GM19455 (cell line): ENCODE results near the gene EYA2.
"Not testable (repeated sequence)": the region's sequence is repeated elsewhere in the genome, so short reads cannot be mapped to it uniquely, and the experiment has no call there.

ENCODE experiments used
- ATAC-seq: cut with Tn5 transposase; IDR thresholded peaks from one replicate; pipeline ENCODE4 v1.9.1; 2021; ENCODE audit not compliant: unreplicated experiment

EYA2 gene

DNA sequence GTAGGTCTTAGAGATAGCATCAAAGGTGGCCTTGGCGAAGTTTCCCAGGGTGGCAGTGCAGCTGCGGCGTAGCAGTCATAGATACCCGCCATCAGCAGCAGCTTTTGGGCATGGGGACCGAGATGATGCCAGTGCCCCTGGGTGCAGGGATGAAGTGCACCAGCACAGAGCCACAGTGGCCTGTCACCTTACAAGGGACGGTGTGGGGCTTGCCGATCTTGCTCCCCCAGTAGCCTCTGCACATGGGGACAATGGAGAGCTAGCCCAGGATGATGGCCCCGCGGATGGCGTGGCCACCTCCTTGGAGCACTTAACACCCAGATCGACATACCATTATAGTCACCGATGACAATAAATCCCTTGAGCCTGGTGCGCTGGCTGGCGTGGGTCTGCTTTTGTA, 266.3 kb downstream of the EYA2 start:
- no peak for ATAC-seq

DNA sequence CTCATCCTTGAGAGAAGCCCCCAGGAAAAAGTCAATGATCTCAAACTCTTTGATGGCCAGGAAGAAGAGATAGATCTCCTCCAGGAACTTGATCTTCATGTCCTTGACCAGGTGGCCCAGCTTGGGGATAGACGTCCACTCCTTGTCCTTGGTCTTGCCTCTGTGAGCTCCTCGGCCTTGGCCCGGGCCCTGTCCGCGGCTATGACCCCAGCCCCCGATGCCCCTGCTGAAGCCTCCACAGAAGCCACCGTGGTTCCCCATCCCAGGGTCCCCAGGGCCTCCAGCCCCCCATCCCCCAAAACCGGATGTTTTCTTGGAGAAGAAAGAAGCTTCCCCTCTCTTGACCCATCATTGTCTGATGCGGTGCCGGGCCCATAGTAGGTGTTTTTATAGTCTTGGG, 266.8 kb downstream of the EYA2 start:
- no peak for ATAC-seq

DNA sequence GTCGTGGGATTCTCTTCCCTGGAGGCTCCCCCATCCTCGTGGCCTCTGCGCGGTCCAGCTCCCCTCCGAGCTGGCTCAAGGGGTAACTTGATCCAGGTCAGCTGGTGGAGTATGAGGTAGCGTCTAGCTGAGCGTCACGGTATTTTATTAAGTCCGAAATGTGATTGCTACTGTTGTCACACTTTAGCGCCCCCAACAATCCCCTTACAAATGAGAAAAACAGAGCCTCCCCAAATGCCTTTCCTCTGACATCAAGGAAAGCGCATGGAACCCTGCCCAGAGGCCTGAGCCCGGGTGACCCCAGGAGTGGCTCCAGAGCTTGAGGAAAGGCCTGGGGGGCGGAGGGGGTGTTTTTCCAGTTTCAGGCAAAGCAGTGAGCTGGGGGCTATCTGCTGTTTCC, 269.5 kb downstream of the EYA2 start:
- ATAC-seq = no peak

DNA sequence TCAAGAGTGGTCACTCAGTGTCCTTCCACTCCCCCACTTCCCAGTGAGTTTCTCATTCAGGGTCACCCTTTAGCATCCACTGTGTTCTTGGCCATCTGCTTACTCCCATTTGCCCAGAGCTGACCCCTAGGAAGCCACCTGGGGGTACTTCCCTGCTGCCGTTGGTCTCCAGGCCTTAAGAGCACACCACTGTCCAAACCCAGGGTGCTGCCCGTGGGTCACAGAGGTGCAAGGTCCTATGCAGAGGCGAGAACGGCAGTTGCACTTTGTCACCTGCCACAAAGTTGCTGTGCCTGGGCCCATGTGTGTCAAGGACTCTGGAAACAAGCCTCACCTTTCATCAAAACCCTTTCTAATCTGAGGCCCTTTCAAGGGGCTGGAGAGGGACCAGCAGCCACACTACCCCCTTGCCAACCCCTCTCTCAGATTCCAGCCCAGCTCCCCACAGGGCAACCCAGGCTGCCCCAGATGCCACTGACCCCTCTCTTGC, 270.8 kb downstream of the EYA2 start:
- no peak for ATAC-seq

DNA sequence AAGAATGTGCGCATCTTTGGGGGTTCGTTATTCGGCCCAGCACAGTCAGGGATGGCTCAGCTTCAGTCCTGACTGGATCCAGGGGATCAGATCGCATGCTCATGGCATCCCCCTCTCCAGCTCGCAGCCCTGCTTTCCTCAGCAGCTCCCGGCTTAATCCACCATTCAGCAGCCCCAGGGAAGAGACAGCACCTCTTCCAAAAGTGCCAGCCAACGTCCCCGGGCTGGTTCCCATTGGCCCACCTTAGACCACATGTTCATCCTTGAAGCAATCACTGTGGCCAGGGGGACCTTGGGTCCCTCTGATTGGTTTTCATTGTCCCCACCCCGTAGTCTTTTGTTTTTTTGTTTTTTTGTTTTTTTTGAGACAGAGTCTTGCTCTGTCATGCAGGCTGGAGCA, 273.2 kb downstream of the EYA2 start:
- ATAC-seq = no peak

DNA sequence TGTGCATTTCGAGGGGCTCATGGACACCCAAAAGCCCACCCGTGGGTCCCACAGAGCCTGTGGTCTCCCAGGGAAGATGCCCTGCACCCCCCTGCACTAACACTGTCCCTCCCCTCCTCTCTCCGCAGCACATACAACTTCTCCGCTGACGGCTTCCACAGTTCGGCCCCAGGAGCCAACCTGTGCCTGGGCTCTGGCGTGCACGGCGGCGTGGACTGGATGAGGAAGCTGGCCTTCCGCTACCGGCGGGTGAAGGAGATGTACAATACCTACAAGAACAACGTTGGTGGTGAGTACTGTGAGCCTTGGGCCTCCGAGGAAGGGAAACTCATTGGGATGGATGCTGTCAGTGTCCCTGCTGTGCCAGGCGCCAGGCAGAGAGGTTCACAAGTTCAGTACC, 277.9 kb downstream of the EYA2 start:
- ATAC-seq = no peak

DNA sequence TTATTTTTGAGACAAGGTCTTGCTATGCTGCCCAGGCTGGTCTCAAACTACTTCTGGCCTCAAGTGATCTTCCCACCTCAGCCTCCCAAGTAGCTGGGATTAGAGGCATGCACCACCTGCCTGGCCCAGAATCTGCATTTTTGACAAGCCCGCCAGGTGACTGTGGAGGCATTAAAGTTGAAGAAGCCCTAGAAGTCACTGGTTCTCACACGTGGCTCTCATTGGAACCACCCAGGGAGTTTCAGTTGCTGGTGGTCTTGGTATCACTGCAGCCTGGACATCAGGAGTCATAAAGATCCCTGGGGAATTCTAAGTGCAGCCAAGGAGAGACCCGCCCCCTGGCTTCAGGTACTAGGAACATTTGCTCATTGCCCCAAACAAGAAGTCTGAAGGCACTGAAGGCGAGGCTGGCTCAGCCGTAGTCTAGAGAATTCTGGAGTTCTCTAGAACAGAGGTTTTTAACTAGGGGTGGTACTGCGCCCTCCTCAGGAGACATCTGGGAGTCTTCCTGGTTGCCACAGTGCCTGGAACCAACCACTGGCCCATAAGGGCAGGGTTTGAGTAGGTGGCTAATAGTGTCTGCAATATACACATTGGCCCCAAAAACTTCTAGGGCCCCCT, 279.1 kb downstream of the EYA2 start:
- no peak for ATAC-seq

DNA sequence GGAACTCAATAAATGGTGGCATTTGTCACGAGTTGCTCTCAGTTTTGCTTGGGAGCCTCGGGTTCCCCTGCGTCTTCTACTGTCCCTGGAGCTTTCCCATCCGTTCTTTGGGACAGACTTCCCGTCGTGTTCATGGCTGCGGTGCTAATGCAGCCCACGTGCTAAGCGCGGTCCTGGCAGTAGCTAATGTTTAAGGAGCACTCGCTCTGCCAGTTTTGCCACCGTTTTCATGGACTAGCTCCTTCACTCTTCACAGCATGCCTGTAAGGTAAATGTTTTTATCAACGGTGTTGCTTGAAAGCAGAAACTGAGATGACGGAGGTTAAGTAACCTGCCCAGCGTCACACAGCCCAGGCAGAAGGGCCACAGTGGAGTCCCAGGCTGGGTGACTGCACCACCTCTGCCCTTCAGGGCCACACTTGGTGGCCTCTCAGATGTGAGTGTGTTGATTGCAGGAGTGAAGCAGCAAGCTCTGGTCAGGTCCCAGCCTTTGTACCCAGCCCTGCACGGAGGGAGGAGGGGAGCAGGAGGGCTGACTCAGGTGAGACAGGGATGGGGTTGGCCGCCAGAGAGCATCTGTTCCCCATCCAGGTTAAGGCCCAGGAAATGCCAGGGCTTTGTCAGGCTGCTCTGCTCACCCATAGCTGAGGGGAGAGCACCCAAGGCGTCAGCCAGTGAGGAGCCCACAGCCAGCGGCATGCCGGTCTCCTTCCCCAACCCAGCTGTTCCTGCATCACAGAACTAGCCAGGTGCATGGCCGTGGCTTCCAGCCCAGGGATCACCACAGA, 280.0 kb downstream of the EYA2 start:
- no peak for ATAC-seq

DNA sequence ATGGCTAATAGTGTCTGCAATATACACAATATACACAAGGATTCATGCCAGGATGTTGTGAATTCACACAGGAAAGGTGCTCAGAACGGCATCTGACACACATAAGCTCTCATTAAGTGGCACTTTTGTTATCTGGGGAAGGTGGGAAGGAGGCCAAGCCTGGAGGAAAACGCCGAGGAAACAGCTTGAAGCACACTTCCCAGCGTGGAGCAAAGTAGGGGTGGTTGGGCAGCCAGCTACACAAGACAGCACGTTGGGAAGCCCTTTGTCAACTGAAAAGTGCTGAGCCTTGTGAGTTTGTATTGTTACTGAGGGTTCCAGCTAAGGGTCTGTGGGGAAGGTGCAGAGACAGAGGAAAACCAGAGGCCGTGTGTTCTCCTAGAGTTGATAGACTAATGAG, 280.9 kb downstream of the EYA2 start:
- ATAC-seq = no peak

DNA sequence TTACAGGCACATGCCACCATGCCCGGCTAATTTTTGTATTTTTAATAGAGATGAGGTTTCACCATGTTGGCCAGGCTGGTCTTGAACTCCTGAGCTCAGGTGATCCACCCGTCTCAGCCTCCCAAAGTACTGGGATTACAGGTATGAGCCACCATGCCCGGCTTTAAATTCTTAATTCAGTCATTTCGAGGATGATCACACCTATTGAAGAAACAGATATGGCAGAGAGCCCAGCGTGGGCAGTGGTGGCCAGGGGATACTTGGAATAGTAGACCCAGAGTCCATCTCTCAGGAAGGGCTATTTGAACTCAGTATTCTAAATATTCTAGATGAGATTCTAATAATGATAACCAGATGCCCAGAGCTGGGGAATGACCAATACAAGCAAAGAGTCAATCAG, 281.6 kb downstream of the EYA2 start:
- not testable (repeated sequence) for ATAC-seq

DNA sequence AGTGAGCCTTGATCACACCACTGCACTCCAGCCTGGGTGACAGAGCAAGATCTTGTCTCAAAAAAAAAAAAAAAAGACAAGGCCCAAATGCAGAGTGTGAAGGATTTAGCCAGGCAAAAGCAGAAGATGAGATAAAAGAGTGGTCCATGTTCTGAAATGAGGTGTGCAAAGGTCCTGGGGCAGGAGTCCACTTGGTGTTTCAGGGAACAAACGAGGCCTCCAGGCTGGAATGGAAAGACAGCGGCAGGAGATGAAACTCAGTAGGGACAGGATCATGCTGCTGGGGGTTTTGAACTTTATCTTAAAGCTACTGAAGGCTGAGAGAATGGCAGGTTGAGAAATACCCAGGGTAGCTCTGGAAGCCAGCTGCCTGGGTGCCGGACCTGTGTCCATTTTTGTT, 283.6 kb downstream of the EYA2 start:
- no peak for ATAC-seq

DNA sequence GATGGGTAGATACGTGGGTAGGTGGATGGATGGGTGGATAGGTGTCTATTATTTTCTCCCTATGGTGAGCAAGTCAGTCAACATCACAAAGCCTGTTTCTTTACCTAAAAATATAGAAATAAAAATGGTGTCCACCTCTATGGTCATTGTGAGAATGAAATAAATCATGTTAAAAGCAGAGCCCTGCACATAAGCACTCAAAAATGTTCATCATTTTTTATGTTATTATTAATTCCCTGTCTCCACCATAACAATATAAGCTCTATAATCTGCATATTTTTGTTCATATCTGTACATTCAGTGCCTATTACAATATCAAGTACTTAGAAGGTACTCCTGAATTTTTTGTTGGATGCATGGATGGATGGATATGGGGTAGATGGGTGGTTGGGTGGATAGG, 284.2 kb downstream of the EYA2 start:
- no peak for ATAC-seq

DNA sequence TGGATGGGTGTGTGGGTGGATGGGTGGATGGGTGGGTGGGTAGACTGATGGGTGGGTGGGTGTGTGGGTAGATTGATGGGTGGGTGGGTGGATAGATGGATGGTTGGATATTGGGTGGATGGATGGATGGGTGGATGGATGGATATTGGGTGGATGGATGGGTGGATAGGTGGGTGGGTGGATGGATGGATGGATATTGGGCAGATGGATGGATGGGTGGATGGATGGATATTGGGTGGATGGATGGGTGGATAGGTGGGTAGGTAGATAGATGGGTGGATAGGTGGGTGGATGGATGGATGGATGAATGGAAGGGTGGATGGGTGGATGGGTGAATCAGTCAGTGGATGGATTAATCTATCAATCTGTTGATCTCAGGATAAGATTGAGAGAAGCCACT, 284.6 kb downstream of the EYA2 start:
- no peak for ATAC-seq

DNA sequence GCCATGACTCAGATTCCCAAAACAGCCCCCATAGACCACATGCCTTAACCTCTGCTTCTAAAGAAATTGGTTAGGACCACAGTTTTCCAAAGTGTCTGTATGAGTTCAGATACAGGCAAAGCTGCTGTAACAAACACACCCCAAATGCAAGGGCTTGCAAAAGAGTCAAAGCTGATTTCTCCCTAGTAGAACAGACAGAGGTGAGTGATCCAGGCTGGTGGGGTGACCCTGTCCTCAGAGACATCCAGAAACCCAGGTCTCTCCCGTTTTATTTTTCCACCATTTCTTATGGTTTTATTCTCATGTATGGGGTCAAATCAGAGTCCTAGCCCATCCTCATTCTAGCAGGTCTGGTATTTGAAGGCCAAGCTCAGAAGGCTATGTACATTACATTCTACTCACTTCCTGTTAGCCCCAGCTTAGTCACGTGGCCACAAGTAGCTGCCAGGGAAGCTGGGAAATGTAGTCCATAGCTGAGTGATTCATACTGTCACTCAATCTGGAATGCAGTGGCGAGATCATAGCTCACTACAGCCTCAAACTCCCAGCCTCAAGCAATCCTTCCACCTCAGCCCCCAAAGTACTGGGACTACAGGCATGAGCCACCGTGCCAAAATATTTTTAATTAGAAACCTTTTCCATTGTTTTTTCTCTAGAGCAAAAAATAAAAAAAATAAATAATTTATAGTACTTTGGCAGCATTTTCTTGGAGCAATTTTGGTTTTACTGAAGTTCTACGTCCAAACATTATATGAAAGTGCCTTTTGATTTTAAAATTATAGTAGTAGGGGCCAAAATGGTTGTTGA, 286.6 kb downstream of the EYA2 start:
- ATAC-seq = no peak

DNA sequence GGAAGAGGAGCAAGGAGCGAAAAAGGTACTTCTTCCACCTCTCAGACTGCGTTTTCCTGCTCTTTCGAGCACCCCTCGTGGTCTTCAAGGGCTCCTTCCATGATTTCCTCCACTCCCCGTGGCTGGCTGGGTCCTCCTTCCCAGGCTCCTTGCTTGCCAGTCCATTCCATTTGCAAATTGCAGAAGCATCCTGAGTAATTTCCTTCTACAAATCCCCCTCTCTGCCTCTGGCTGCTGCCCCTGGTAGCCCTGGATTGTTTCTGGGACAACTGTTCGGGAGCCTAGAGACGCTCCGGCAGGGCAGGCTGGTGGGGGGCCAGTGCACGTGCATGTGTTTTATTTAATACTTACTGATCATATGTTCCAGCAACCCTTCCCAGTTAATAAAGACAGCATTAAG, 288.7 kb downstream of the EYA2 start:
- ATAC-seq = no peak

DNA sequence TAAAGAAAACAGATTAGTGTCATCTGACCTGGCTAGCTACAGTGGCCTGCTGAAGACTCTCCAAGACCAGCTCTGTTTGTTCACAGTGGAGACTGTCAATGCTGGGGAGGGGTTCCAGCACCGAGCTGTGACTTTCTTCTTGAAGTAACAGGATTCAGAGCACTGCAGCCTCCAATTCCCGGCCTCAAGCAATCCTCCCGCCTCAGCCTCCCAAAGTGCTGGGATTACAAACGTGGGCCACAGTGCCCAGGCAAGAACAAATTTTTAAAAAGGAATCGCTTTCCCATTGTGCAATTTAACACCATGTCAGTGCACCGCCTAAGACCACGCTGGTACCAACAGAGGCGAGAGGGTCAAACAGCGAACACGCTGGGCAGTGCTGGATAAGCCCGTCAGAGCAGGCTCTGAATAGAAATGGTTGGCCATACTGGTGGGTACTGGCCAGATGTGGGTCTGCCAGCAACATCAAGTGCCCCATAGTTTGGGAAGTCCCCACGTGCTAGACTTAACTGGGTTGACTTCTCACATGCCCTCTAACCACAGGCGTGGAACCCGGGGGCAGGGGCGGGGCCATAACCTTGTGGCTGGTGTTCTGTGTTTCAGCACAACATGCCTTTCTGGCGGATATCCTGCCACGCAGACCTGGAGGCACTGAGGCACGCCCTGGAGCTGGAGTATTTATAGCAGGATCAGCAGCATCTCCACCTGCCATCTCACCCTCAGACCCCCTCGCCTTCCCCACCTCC, 293.0 kb downstream of the EYA2 start:
- ATAC-seq = no peak

DNA sequence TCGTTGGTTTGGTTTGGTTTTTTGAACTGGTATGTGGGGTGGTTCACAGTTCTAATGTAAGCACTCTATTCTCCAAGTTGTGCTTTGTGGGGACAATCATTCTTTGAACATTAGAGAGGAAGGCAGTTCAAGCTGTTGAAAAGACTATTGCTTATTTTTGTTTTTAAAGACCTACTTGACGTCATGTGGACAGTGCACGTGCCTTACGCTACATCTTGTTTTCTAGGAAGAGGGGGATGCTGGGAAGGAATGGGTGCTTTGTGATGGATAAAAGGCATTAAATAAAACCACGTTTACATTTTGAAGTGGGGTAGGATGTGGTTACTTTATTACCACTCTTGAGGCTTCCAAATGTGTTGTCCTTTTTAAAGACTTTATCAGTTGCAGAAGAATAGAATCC, 293.9 kb downstream of the EYA2 start:
- ATAC-seq = no peak

DNA sequence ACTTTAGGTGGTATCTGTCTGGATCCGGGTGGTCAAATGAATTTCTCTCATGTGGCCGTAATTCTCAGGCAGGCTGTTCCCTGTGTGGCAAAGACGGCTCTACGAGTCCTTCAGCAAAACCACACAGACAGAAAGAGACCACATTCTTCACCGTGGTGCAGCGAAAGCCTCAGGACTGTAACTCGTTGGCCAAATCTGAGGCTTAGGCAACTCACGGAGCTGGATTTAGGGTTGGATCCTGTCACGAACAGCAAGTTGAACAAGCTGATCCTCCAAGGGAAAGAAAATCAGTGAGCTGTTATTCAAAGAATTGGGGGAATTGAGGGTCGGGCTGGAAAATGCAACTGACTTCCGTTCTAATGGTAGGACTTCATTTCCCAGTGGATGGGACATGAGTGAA, 294.4 kb downstream of the EYA2 start:
- no peak for ATAC-seq

DNA sequence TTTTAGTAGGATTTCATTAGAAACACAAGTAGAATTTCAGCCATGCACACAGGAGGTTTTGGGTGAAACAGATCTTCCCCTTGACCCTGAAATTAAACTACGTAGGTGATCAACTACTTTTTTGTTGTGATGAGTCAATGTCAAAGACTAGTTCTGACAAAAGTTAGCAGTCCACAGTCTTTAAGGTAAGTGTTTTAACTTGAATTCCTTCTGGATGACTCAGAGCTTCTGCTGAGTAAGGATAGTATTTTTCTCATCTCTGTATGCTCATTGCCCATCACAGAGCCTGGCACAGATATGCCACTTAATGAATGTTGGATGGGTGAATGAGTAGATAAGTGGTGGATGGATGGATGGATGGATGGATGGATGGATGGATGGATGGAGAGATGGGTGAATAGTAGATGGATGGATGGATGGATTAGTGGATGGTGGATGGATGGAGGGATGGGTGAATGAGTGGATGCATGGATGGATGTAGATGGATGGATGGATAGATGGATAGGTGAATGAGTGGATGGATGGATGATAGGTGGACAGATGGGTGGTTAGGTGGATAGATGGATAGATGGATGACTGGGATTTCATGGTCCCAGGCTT, 296.5 kb downstream of the EYA2 start:
- no peak for ATAC-seq

DNA sequence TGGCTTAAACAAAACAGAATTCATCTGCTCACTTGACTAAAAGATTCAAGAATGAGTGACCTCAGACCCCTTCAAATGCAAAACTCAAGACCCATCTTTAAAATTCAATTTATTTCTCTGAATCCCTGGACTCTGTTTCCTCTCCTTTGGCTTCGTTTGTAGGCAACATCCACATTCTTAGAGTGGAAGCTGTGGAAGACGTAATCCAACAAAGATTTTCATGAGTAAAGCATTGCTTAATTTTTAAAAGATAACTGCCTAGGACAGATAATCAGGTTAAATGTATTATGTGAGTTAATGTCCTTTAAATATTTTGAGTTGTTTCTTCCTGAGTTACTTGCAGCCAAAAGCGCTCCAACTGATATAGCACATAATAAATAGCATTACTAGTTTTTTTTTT, 297.3 kb downstream of the EYA2 start:
- no peak for ATAC-seq

DNA sequence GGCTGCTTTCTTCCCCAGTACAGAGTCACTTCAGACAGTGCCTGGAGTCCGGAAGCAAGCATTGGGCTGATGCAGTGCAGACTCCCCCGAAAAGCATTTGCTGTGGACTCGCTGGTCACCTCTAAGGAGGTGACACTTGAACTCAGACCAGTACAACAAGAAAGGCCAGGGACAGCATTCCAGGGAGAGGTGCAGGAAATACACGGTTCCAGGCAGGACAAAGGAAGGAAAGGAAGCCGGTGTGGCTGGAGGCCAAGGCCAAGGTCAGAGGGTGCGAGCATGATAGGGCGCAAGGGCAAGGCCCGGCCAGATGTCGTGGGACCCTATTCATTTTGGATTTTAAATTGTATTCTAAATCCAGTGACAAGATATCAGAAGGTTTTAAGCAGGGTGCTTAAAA, 300.9 kb downstream of the EYA2 start:
- no peak for ATAC-seq
